Astrocyte (in vitro differentiated cells and primary cell): ENCODE measurements around the gene ADAM33. TPM values are rescaled to one million over a fixed set of nuclear protein-coding genes. Genes with fewer than 3 reads are reported as not detected.

ENCODE experiments used
- DNase-seq: peaks from one replicate; pipeline ENCODE4 v3.0.0-alpha.2; 2010; ENCODE audit warnings: low read depth
- FAIRE-seq: peaks from 2 replicates; lab custom pipeline; 2011; peaks lifted over from hg19 to GRCh38; lab: Jason Lieb, UNC
- H2AFZ ChIP-seq: 2 replicates; pipeline ENCODE4 v1.6.0; 2012; ENCODE audit warnings: low read depth, low read length, inconsistent platforms
- H3K27ac ChIP-seq: 2 replicates; pipeline ENCODE4 v1.5.1; 2011; ENCODE audit warnings: low read depth, low read length, inconsistent platforms
- H3K27me3 ChIP-seq: 2 replicates; pipeline ENCODE4 v1.6.0; 2011; ENCODE audit warnings: low read length, inconsistent platforms; ENCODE audit not compliant: insufficient read depth
- H3K36me3 ChIP-seq: 2 replicates; pipeline ENCODE4 v1.5.1; 2011; ENCODE audit warnings: low read length, inconsistent platforms; ENCODE audit not compliant: insufficient read depth
- H3K4me1 ChIP-seq: 2 replicates; pipeline ENCODE4 v1.5.1; 2011; ENCODE audit warnings: low read length, inconsistent platforms; ENCODE audit not compliant: insufficient read depth
- H3K4me2 ChIP-seq: 2 replicates; pipeline ENCODE4 v1.6.0; 2012; ENCODE audit warnings: low read length, inconsistent platforms
- H3K4me3 ChIP-seq: 2 replicates; pipeline ENCODE4 v1.5.1; 2011; ENCODE audit warnings: low read depth, mild to moderate bottlenecking, low read length, inconsistent platforms; ENCODE audit not compliant: insufficient read depth
- H3K79me2 ChIP-seq: 2 replicates; pipeline ENCODE4 v1.6.0; 2012; ENCODE audit warnings: mild to moderate bottlenecking, low read length, inconsistent platforms; ENCODE audit not compliant: insufficient read depth
- H3K9ac ChIP-seq: 2 replicates; pipeline ENCODE4 v1.6.0; 2012; ENCODE audit warnings: mild to moderate bottlenecking, low read length, inconsistent platforms
- H3K9me3 ChIP-seq: 2 replicates; pipeline ENCODE4 v1.5.1; 2012; ENCODE audit warnings: low read depth, mild to moderate bottlenecking, low read length, inconsistent platforms; ENCODE audit not compliant: insufficient read depth
- H4K20me1 ChIP-seq: 2 replicates; pipeline ENCODE4 v1.6.0; 2012; ENCODE audit warnings: low read length, inconsistent platforms; ENCODE audit not compliant: insufficient read depth
- H3K27ac Mint-ChIP-seq: one replicate; pipeline ENCODE4 v1.8.0; 2021; ENCODE audit warnings: mild to moderate bottlenecking, mixed read lengths; ENCODE audit not compliant: unreplicated experiment
- H3K27me3 Mint-ChIP-seq: one replicate; pipeline ENCODE4 v1.8.0; 2021; ENCODE audit warnings: low read depth, mixed read lengths; ENCODE audit not compliant: unreplicated experiment
- H3K36me3 Mint-ChIP-seq: one replicate; pipeline ENCODE4 v1.8.0; 2021; ENCODE audit warnings: low read depth, mixed read lengths; ENCODE audit not compliant: unreplicated experiment
- H3K4me1 Mint-ChIP-seq: one replicate; pipeline ENCODE4 v1.8.0; 2021; ENCODE audit warnings: low read depth, mixed read lengths; ENCODE audit not compliant: unreplicated experiment
- H3K4me3 Mint-ChIP-seq: one replicate; pipeline ENCODE4 v1.8.0; 2021; ENCODE audit warnings: mild to moderate bottlenecking, moderate library complexity, mixed read lengths; ENCODE audit not compliant: unreplicated experiment
- H3K9me3 Mint-ChIP-seq: one replicate; pipeline ENCODE4 v1.8.0; 2021; ENCODE audit warnings: mild to moderate bottlenecking, mixed read lengths; ENCODE audit not compliant: unreplicated experiment
- EZH2 ChIP-seq: IDR thresholded peaks from 2 replicates; pipeline ENCODE4 v1.6.1; 2012; ENCODE audit warnings: mild to moderate bottlenecking, low read length, inconsistent platforms; ENCODE audit not compliant: insufficient read depth
- total RNA-seq: library from RNA; stranded (reverse); gene quantifications from 2 replicates; pipeline ENCODE4 v1.2.1, GENCODE V29; 2021
- TF ChIP-seq, protein P1 (sequence below): IDR thresholded peaks from 2 replicates; pipeline ENCODE4 v1.5.1; 2011; ENCODE audit warnings: low read depth, mild to moderate bottlenecking, inconsistent platforms, low read length, moderate library complexity; ENCODE audit not compliant: insufficient read depth

Gene ADAM33
- total RNA-seq, 1 donor from 2014 or later, result 3.0 TPM

DNA sequence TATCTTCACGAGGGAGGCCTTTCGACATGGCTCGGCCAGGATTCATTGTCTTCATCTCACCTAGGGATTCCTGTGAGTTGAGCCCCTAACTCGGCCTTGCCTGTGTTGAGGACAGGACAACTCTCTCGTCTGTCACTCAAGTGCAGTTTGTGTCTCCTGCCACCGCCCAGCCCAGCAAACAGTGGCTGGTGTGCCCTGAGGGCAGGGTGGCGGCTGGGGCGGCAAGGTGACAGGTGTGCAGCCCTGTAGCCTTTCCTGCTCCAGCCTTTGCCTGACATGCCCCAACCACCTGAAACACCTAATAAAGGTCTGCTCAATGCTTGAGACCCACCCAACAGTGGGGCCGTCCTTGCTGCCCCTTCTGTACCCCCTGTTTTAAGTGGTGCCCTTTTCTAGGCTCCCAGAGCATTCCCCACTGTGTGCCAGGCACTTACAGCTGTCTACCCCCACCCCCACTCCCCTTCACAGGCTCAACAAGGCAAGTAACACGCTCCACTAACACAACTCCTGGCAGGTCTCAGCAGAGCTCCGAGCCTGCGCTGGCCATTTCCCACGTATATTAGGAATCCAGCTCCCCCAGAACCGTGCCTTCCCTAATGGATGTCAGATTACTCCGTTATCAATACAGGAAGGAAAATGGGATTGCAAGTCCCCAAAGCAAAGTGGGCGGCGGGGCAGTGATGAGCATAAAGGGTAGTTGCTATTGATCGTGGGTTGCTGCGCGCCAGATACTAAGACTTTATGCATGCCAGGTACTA lies 36.3 kb downstream of the ADAM33 start:
- FAIRE-seq (no peak), DNase-seq (no peak)
- Histone ChIP-seq H3K27me3 (no peaks in the 10 kb centered on the region), H4K20me1 (no peaks in the 10 kb centered on the region), H3K36me3 (no peaks in the 10 kb centered on the region), H2AFZ (no peak overlapping the region), H3K79me2 (no peaks in the 10 kb centered on the region), H3K4me3 (no peak overlapping the region), H3K4me2 (no peak overlapping the region), H3K4me1 (peaks cover 5% of the 10 kb centered on the region), H3K9me3 (no peaks in the 10 kb centered on the region), H3K9ac (no peak overlapping the region), H3K27ac (no peak overlapping the region)
- Mint-ChIP-seq H3K9me3 (peaks cover 3% of the 10 kb centered on the region), H3K27me3 (no peaks in the 10 kb centered on the region), H3K27ac (no peak overlapping the region), H3K4me1 (peaks cover 6% of the 10 kb centered on the region), H3K36me3 (peaks cover 26% of the 10 kb centered on the region), H3K4me3 (no peak overlapping the region)
- TF ChIP-seq, protein P1, sequence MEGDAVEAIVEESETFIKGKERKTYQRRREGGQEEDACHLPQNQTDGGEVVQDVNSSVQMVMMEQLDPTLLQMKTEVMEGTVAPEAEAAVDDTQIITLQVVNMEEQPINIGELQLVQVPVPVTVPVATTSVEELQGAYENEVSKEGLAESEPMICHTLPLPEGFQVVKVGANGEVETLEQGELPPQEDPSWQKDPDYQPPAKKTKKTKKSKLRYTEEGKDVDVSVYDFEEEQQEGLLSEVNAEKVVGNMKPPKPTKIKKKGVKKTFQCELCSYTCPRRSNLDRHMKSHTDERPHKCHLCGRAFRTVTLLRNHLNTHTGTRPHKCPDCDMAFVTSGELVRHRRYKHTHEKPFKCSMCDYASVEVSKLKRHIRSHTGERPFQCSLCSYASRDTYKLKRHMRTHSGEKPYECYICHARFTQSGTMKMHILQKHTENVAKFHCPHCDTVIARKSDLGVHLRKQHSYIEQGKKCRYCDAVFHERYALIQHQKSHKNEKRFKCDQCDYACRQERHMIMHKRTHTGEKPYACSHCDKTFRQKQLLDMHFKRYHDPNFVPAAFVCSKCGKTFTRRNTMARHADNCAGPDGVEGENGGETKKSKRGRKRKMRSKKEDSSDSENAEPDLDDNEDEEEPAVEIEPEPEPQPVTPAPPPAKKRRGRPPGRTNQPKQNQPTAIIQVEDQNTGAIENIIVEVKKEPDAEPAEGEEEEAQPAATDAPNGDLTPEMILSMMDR, result no peak
- no peak for TF ChIP-seq EZH2

DNA sequence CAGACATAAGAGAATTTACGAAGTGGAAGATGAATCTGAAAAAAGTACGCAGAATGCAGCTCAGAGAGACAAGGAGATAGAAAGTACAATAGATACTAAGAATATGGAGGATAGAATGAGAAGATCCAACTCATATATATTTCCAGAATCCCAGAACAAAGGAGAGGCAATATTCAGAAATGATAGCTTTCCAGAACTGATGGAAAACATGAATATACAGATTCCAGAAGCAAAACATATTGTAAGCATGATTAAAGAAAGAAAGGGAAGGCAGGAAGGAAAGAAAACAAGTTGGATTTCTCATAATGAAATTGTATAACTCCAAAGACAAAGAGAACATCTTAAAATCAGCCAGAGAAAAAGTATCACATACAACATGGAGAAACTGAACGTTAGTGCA lies 41.6 kb downstream of the ADAM33 start:
- Histone ChIP-seq H3K36me3 (peaks cover 5% of the 10 kb centered on the region), H3K27me3 (no peaks in the 10 kb centered on the region), H3K27ac (no peak overlapping the region), H3K9me3 (no peaks in the 10 kb centered on the region), H3K4me1 (no peaks in the 10 kb centered on the region), H3K4me2 (no peak overlapping the region), H4K20me1 (no peaks in the 10 kb centered on the region), H3K4me3 (no peak overlapping the region), H3K79me2 (no peaks in the 10 kb centered on the region), H3K9ac (no peak overlapping the region), H2AFZ (no peak overlapping the region)
- FAIRE-seq (no peak), DNase-seq (no peak)
- Mint-ChIP-seq H3K9me3 (peaks cover 4% of the 10 kb centered on the region), H3K27ac (no peak overlapping the region), H3K36me3 (peaks cover 31% of the 10 kb centered on the region), H3K27me3 (no peaks in the 10 kb centered on the region), H3K4me3 (no peak overlapping the region), H3K4me1 (no peaks in the 10 kb centered on the region)
- TF ChIP-seq, protein P1, result no peak
- no peak for TF ChIP-seq EZH2

DNA sequence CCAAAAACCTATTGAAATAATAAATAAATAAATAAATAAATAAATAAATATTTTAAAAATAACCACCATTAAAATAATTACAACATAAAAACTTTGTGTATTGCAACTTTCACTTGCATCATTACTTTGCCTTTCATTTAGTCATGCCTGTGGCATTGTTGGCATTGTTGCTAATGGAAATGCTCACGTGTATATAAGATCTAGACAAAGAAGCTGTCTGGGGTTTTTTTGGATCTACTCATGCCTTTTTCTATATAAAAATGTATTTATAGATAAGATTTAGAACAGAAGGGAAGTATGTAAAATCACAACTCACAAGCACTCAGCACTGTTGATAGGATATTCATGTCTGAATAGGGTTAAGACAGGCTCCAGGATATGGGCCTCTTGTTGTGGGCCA lies 46.5 kb downstream of the ADAM33 start:
- no peaks in the 10 kb centered on the region for H4K20me1 ChIP-seq
- H3K27me3 ChIP-seq, result no peaks in the 10 kb centered on the region
- no peak overlapping the region for H3K4me3 Mint-ChIP-seq
- H3K4me1 Mint-ChIP-seq, result peaks cover 7% of the 10 kb centered on the region
- no peaks in the 10 kb centered on the region for H3K9me3 ChIP-seq
- FAIRE-seq (no peak), DNase-seq (no peak)
- H3K4me1 ChIP-seq, result no peaks in the 10 kb centered on the region
- no peak overlapping the region for H3K27ac ChIP-seq
- peaks cover 5% of the 10 kb centered on the region for H3K36me3 ChIP-seq
- H3K27ac Mint-ChIP-seq, result no peak overlapping the region
- H2AFZ ChIP-seq, result no peak overlapping the region
- H3K4me3 ChIP-seq, result no peak overlapping the region
- TF ChIP-seq EZH2, result no peak
- TF ChIP-seq, protein P1, result no peak
- H3K9ac ChIP-seq, result no peak overlapping the region
- no peak overlapping the region for H3K4me2 ChIP-seq
- H3K36me3 Mint-ChIP-seq, result peaks cover 18% of the 10 kb centered on the region
- H3K9me3 Mint-ChIP-seq, result peaks cover 1% of the 10 kb centered on the region
- H3K27me3 Mint-ChIP-seq, result no peaks in the 10 kb centered on the region
- H3K79me2 ChIP-seq, result no peaks in the 10 kb centered on the region
